A549 (cell line): ENCODE measurements around the gene AHCYL2. TPM values are rescaled to one million over a fixed set of nuclear protein-coding genes. Genes with fewer than 3 reads are reported as not detected.

ENCODE experiments used
- ATAC-seq, 2 experiments: fragments of 200-7000 bp in 1 of 2; fragments of >200 bp in 1 of 2; cut with Nextera tagmentation in 1 of 2; cut with Tn5 transposase in 1 of 2; 3 replicates each; pipeline versions ENCODE4 v1.8.0 to v1.9.1; 2018 to 2020; ENCODE audit warnings: mild to moderate bottlenecking in 1 of 2, moderate library complexity in 1 of 2
- CTCF ChIA-PET: fragments of 300-600 bp; sonication (Branson Sonifier 250); formaldehyde crosslinking; extraction: SDS; loops from one replicate; lab custom pipeline; 2021; ENCODE audit warnings: antibody characterized with exemption, inconsistent platforms; lab: Yijun Ruan, JAX
- POLR2A ChIA-PET: fragments of 350-600 bp; formaldehyde crosslinking; extraction: SDS; loops from one replicate; lab custom pipeline; 2021; ENCODE audit warnings: antibody characterized with exemption, inconsistent platforms; lab: Yijun Ruan, JAX
- DNase-seq, 2 experiments: peaks; one replicate each; pipeline versions ENCODE4 v3.0.0 to v3.0.0-alpha.2; 2011 to 2016; ENCODE audit warnings: low read depth in 1 of 2, low spot score in 1 of 2
- FAIRE-seq: peaks from 2 replicates; lab custom pipeline; 2011; peaks lifted over from hg19 to GRCh38; lab: Jason Lieb, UNC
- H3K27ac ChIP-seq, 2 experiments: fragments of >200 bp; sonication (Bioruptor Twin); formaldehyde crosslinking; 3 replicates each; pipeline ENCODE4 v1.5.1; 2016 to 2017
- H3K4me1 ChIP-seq: fragments of >200 bp; sonication (Bioruptor Twin); formaldehyde crosslinking; 3 replicates; pipeline ENCODE4 v1.6.1; 2016
- H3K4me2 ChIP-seq: fragments of >200 bp; sonication (Bioruptor Twin); formaldehyde crosslinking; 3 replicates; pipeline ENCODE4 v1.6.1; 2016
- H3K4me3 ChIP-seq: fragments of >200 bp; sonication (Bioruptor Twin); formaldehyde crosslinking; 3 replicates; pipeline ENCODE4 v1.5.1; 2016
- H3K9me3 ChIP-seq: fragments of >200 bp; sonication (Bioruptor Twin); formaldehyde crosslinking; 3 replicates; pipeline ENCODE4 v1.6.1; 2016
- CEBPB ChIP-seq, 2 experiments: fragments of >200 bp in 1 of 2; sonication (Bioruptor Twin) in 1 of 2; formaldehyde crosslinking in 1 of 2; IDR thresholded peaks; 2 replicates each; pipeline ENCODE4 v1.6.1; 2012 to 2016
- CHD4 ChIP-seq: fragments of 200-600 bp; sonication (generic); IDR thresholded peaks from 2 replicates; pipeline ENCODE4 v1.6.1; 2016; ENCODE audit warnings: antibody characterized with exemption, mild to moderate bottlenecking, borderline replicate concordance
- EHF ChIP-seq: fragments of 250-450 bp; sonication (Bioruptor Pico); IDR thresholded peaks from 2 replicates; pipeline ENCODE4 v1.5.0; 2020; ENCODE audit warnings: mild to moderate bottlenecking
- EP300 ChIP-seq, 2 experiments: fragments of >200 bp; sonication (Bioruptor Twin); formaldehyde crosslinking; IDR thresholded peaks; 2 replicates in 1 of 2; 3 replicates in 1 of 2; pipeline ENCODE4 v1.6.1; 2016 to 2017
- ESRRA ChIP-seq: fragments of 150-350 bp; IDR thresholded peaks from 2 replicates; pipeline ENCODE4 v1.6.1; 2014; ENCODE audit warnings: mild to moderate bottlenecking, low read length, borderline replicate concordance
- FOSB ChIP-seq: fragments of 250-450 bp; sonication (Bioruptor Pico); IDR thresholded peaks from 2 replicates; pipeline ENCODE4 v1.5.0; 2020; ENCODE audit warnings: mild to moderate bottlenecking, moderate library complexity
- FOXS1 ChIP-seq: fragments of 250-450 bp; sonication (Bioruptor Pico); IDR thresholded peaks from 2 replicates; pipeline ENCODE4 v1.5.0; 2020; ENCODE audit warnings: mild to moderate bottlenecking, moderate library complexity
- GATA3 ChIP-seq: IDR thresholded peaks from 2 replicates; pipeline ENCODE4 v1.6.1; 2012; ENCODE audit warnings: borderline replicate concordance
- HOXB13 ChIP-seq: fragments of 250-450 bp; sonication (Bioruptor Pico); IDR thresholded peaks from 2 replicates; pipeline ENCODE4 v1.5.0; 2020; ENCODE audit warnings: low read depth, mild to moderate bottlenecking, moderate library complexity
- HOXB5 ChIP-seq: fragments of 250-450 bp; sonication (Bioruptor Pico); IDR thresholded peaks from 2 replicates; pipeline ENCODE4 v1.5.0; 2020; ENCODE audit warnings: mild to moderate bottlenecking, moderate library complexity
- JUN ChIP-seq, 2 experiments: fragments of >200 bp; sonication (Bioruptor Twin); formaldehyde crosslinking; IDR thresholded peaks; 2 replicates in 1 of 2; 3 replicates in 1 of 2; pipeline ENCODE4 v1.6.1; 2016 to 2017
- JUNB ChIP-seq: fragments of >200 bp; sonication (Bioruptor Twin); formaldehyde crosslinking; IDR thresholded peaks from 2 replicates; pipeline ENCODE4 v1.6.1; 2016
- KDM5A ChIP-seq: fragments of 200-600 bp; sonication (generic); IDR thresholded peaks from 2 replicates; pipeline ENCODE4 v1.6.1; 2016; ENCODE audit warnings: antibody characterized with exemption, mild to moderate bottlenecking
- MAZ ChIP-seq: fragments of 150-350 bp; IDR thresholded peaks from 2 replicates; pipeline ENCODE4 v1.6.1; 2014; ENCODE audit warnings: antibody characterized with exemption, low read depth, low read length, borderline replicate concordance
- PHF8 ChIP-seq: fragments of 200-600 bp; sonication (generic); IDR thresholded peaks from 2 replicates; pipeline ENCODE4 v1.6.1; 2016; ENCODE audit warnings: low read depth, mild to moderate bottlenecking, antibody characterized with exemption, moderate library complexity, borderline replicate concordance
- RFX5 ChIP-seq: fragments of 450-650 bp; IDR thresholded peaks from 2 replicates; pipeline ENCODE4 v1.7.1; 2014; ENCODE audit warnings: antibody characterized with exemption, mild to moderate bottlenecking, moderate library complexity
- SMC3 ChIP-seq: fragments of >200 bp; sonication (Bioruptor Twin); formaldehyde crosslinking; IDR thresholded peaks from 3 replicates; pipeline ENCODE4 v1.6.1; 2018; ENCODE audit warnings: inconsistent platforms
- SREBF2 ChIP-seq: fragments of 450-650 bp; IDR thresholded peaks from 2 replicates; pipeline ENCODE4 v1.6.1; 2014; ENCODE audit warnings: mild to moderate bottlenecking, moderate library complexity
- ZC3H11A ChIP-seq: fragments of 450-650 bp; IDR thresholded peaks from 2 replicates; pipeline ENCODE4 v1.6.1; 2014; ENCODE audit warnings: antibody characterized with exemption, mild to moderate bottlenecking
- ZNF302 ChIP-seq: fragments of 250-450 bp; sonication (Bioruptor Pico); IDR thresholded peaks from 2 replicates; pipeline ENCODE4 v1.9.0; 2021; ENCODE audit warnings: inconsistent platforms, mild to moderate bottlenecking, moderate library complexity
- WGBS: methylation state at CpG from one replicate; pipeline ENCODE4 v1.1.6; 2017; ENCODE audit errors: missing lambda C conversion rate; 5-methylcytosine and 5-hydroxymethylcytosine counted together
- polyA plus RNA-seq, 4 experiments: library from polyadenylated mRNA; depleted of rRNA in 3 of 4; stranded (reverse); fragments of >200 nt; fragmentation: RNase III in 1 of 4; extraction: RNeasy Plus Mini Kit Qiagen cat#74134 plus additional on column Dnase treatment in 1 of 4; gene quantifications; 2 replicates in 3 of 4; 3 replicates in 1 of 4; pipeline ENCODE4 v1.2.3, GENCODE V29; 2011 to 2017
- TF ChIP-seq, protein P1 (sequence below): fragments of 450-650 bp; IDR thresholded peaks from 2 replicates; pipeline ENCODE4 v1.6.1; 2014; ENCODE audit warnings: antibody characterized with exemption
- TF ChIP-seq, protein P2 (sequence below): fragments of 250-450 bp; sonication (Bioruptor Pico); IDR thresholded peaks from 2 replicates; pipeline ENCODE4 v1.5.0; 2021; ENCODE audit warnings: mild to moderate bottlenecking, moderate library complexity, borderline replicate concordance
- TF ChIP-seq, protein P3 (sequence below): fragments of >200 bp; sonication (Bioruptor Twin); formaldehyde crosslinking; IDR thresholded peaks from 3 replicates; pipeline ENCODE4 v1.5.1; 2016

Gene AHCYL2
- polyA plus RNA-seq, 2 of the 4 experiments (the other 2 are of a cell fraction): 10.8 to 25.9 TPM

DNA sequence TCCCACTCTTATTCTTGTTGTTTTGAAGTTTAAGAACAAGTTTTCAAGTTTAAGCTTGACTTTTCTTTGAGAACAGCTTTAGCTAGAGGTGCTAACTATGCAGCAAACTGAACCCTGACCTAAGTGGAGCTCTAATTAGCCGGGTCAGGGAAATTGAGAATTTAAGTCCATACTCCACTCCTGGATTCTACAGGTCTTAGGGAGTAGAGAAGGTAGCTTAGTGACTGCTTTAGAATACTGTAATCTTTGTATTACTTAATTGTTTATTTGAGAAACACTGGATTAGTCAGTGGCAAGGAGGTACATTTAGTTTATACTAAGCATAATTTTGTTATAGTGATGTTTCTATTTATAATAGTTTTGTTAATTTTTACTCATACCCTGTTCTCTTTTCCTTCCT is 134.8 kb downstream of the AHCYL2 start:
- Histone ChIP-seq H3K4me3 (no peak overlapping the region), H3K27ac (no peak overlapping the region), H3K4me1 (no peaks in the 10 kb centered on the region), H3K4me2 (no peak overlapping the region), H3K9me3 (no peaks in the 10 kb centered on the region)
- WGBS: 81% methylated on average over 1 of the region's 1 CpG
- TF ChIP-seq ESRRA (no peak), MAZ (no peak), KDM5A (no peak), JUNB (no peak), CEBPB (IDR thresholded peaks at IDR 0.05) (no peak), FOXS1 (CRISPR knock-in tag) (no peak), HOXB13 (no peak), ZNF302 (no peak), HOXB5 (no peak)
- POLR2A ChIA-PET: no interaction called here
- CTCF ChIA-PET: interaction anchor here (0.9 to 2.7 kb wide), 7 partner anchors 8 to 141 kb away, joined by 3 to 21 read pairs (median 6); no protein-coding TSS in a partner anchor
- DNase-seq (no peak), FAIRE-seq (no peak), ATAC-seq (no peak)

DNA sequence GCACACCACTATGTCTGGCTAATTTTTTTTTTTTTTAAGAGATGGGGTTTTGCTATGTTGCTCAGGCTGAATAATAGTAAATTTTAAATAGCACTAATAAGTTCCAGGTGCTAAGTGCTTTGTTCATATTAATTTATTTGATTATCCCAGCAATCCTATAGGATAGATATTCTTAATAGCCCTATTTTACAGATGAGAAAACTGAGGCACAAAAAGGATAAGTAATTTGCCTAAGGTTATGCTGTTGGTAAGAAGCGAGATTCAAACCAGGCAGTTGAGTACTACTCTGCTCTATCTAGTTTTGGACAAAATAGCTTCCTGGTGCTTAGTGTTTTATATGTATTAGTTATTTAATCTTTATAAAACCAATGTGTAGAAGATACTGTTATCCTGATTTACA is 136.9 kb downstream of the AHCYL2 start:
- POLR2A ChIA-PET: interaction anchor here (0.6 kb wide), 1 partner anchor 323 kb away, joined by 5 read pairs; no protein-coding TSS in a partner anchor
- TF ChIP-seq KDM5A (no peak), GATA3 (no peak), SREBF2 (no peak), FOSB (no peak), EP300 (IDR thresholded peaks at IDR 0.05) (no peak), CHD4 (no peak), ZC3H11A (no peak)
- TF ChIP-seq, protein P1, sequence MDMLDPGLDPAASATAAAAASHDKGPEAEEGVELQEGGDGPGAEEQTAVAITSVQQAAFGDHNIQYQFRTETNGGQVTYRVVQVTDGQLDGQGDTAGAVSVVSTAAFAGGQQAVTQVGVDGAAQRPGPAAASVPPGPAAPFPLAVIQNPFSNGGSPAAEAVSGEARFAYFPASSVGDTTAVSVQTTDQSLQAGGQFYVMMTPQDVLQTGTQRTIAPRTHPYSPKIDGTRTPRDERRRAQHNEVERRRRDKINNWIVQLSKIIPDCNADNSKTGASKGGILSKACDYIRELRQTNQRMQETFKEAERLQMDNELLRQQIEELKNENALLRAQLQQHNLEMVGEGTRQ: no peak
- no peak for DNase-seq
- H3K4me2 ChIP-seq: no peak overlapping the region
- WGBS: 96% methylated on average over 1 of the region's 1 CpG
- H3K27ac ChIP-seq: no peak overlapping the region
- no peak for FAIRE-seq
- H3K9me3 ChIP-seq: no peaks in the 10 kb centered on the region
- CTCF ChIA-PET: interaction anchor here (0.5 to 2.5 kb wide), 7 partner anchors 9 to 283 kb away, joined by 3 to 11 read pairs (median 4); no protein-coding TSS in a partner anchor
- ATAC-seq: no peak
- no peak overlapping the region for H3K4me3 ChIP-seq
- H3K4me1 ChIP-seq: no peaks in the 10 kb centered on the region

DNA sequence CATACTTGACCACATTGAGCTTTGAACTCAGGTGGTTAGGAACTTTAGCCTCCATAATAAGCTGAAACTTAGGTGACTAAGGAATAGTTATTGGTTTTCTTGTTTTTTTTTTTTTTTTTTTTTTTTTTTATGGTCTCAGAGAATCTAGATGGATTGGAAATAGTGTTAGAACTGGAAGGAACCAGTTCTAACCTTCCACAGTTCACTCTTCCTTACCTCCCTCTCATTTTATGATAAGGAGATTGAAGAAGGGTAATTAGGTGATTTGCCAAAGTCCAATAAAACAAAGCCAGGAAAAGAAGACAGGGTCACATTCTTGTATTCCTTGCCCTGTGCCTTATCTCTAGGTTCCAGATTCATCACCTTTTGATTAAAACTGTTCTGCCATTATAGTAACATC is 137.7 kb downstream of the AHCYL2 start:
- FAIRE-seq: no peak

DNA sequence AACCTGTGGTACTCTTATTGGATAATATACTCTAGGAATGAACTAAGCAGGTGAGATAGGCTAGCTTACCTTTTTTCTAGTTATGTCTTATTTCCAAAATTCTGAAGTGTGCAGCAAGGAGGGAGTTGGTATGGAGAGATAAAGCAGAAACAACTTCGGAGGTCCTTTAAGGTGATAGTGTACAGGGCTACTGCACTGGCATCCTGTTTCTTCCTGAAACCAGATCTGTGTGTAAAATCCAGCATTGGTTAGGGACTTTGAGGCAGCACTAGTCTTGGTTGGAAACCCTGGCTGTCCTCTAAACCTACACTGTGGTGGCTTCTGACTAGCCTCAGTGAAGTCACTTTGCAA is 142.5 kb downstream of the AHCYL2 start:
- FAIRE-seq (no peak), DNase-seq (no peak), ATAC-seq (peak; percentile 47 to 64; a peak in 5 of 6 replicates)
- Histone ChIP-seq H3K27ac (no peak overlapping the region), H3K4me3 (no peak overlapping the region), H3K4me2 (no peak overlapping the region), H3K4me1 (0 out of 3 replicates have a peak, but pooled peaks cover 6% of the 10 kb centered on the region)
- 70% methylated on average over 1 of the region's 1 CpG for WGBS
- CTCF ChIA-PET: interaction anchor here (0.7 to 6.8 kb wide), 65 partner anchors 8 to 1282 kb away, joined by 3 to 129 read pairs (median 5); partner anchors contain the start of gene STRIP2
- POLR2A ChIA-PET: interaction anchor here (0.6 to 1.6 kb wide), 7 partner anchors 14 to 142 kb away, joined by 3 to 9 read pairs (median 4); partner anchors contain the start of genes AHCYL2 and STRIP2
- no peak for TF ChIP-seq CHD4
- no peak for TF ChIP-seq EHF
- TF ChIP-seq JUN (IDR thresholded peaks at IDR 0.05): no peak
- no peak for TF ChIP-seq RFX5
- TF ChIP-seq, protein P2, sequence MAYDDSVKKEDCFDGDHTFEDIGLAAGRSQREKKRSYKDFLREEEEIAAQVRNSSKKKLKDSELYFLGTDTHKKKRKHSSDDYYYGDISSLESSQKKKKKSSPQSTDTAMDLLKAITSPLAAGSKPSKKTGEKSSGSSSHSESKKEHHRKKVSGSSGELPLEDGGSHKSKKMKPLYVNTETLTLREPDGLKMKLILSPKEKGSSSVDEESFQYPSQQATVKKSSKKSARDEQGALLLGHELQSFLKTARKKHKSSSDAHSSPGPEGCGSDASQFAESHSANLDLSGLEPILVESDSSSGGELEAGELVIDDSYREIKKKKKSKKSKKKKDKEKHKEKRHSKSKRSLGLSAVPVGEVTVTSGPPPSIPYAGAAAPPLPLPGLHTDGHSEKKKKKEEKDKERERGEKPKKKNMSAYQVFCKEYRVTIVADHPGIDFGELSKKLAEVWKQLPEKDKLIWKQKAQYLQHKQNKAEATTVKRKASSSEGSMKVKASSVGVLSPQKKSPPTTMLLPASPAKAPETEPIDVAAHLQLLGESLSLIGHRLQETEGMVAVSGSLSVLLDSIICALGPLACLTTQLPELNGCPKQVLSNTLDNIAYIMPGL (CRISPR knock-in tag): no peak
- TF ChIP-seq PHF8: no peak
- TF ChIP-seq, protein P3, sequence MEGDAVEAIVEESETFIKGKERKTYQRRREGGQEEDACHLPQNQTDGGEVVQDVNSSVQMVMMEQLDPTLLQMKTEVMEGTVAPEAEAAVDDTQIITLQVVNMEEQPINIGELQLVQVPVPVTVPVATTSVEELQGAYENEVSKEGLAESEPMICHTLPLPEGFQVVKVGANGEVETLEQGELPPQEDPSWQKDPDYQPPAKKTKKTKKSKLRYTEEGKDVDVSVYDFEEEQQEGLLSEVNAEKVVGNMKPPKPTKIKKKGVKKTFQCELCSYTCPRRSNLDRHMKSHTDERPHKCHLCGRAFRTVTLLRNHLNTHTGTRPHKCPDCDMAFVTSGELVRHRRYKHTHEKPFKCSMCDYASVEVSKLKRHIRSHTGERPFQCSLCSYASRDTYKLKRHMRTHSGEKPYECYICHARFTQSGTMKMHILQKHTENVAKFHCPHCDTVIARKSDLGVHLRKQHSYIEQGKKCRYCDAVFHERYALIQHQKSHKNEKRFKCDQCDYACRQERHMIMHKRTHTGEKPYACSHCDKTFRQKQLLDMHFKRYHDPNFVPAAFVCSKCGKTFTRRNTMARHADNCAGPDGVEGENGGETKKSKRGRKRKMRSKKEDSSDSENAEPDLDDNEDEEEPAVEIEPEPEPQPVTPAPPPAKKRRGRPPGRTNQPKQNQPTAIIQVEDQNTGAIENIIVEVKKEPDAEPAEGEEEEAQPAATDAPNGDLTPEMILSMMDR: no peak
- TF ChIP-seq, all 56 proteins: peak for 0
- no peaks in the 10 kb centered on the region for H3K9me3 ChIP-seq

More for the DNA sequence above, 137.7 kb downstream of the AHCYL2 start:
- no peak for DNase-seq
- TF ChIP-seq GATA3: no peak
- TF ChIP-seq CEBPB (IDR thresholded peaks at IDR 0.05): no peak
- no peak for TF ChIP-seq SMC3
- no peak for ATAC-seq
- Histone ChIP-seq H3K4me1 (no peaks in the 10 kb centered on the region), H3K27ac (no peak overlapping the region), H3K4me3 (no peak overlapping the region), H3K9me3 (no peaks in the 10 kb centered on the region), H3K4me2 (no peak overlapping the region)
- ChIA-PET POLR2A (interaction anchor here (0.6 kb wide), 1 partner anchor 322 kb away, joined by 5 read pairs; no protein-coding TSS in a partner anchor), CTCF (interaction anchor here (0.5 to 2.5 kb wide), 11 partner anchors 9 to 282 kb away, joined by 3 to 11 read pairs (median 4); no protein-coding TSS in a partner anchor)
